ENCODE measurements around the gene PDE8B.
"Not testable (repeated sequence)": the region's sequence is repeated elsewhere in the genome, so short reads cannot be mapped to it uniquely, and the experiment has no call there.

Gene PDE8B

DNA sequence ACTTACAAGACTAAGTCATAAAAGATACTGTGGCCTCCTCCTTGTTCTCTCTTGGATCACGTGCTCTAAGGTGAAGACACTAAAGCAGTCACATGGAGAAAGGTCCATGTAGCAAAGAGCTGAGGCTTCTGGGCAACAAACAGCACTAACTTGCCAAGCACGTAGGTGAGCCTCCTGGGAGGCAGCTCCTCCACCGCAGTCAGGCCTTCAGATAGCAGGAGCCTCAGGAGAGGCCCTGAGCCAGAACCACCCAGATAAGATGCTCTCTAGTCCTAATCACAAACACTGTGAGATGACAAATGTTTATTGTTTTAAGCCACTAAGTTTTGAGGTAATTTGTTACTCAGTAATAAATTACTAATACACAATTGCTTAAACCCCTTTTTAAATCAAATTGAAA is 243.6 kb downstream of the PDE8B start:
- no peak for DNase-seq

- no peak for DNase-seq
These were observed 250.8 kb downstream of the PDE8B start for GRCh38 chr5:77461287-77461686.

DNA sequence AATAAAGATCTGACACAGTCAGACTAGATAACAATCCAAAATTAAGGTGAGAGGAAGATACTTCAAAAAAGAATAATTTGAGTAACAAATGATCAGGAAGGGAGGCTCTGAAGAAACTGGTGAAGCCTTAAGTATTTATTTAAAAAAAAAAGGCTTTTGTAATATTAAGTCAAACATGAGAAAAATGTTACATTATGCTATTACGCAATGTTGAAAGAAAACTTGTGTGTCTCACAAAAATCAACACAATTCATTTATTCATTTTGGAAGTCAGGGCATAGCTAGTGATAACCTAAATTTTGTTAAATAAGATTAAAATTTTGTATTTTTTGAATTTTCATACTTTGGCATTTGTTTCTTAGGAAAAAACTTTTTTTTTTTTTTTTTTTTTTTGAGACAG is 253.4 kb downstream of the PDE8B start:
- DNase-seq = no peak

DNA sequence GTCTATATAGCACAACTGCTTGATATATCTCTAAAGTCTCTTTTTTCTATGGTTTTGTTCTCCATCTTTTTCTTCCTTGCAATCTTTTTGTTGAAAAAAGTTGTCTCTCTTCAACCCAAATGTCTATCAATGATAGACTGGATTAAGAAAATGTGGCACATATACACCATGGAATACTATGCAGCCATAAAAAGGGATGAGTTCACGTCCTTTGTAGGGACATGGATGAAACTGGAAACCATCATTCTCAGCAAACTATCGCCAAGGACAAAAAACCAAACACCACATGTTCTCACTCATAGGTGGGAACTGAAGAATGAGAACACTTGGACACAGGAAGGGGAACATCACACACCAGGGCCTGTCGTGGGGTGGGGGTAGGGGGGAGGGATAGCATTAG is 258.4 kb downstream of the PDE8B start:
- DNase-seq = not testable (repeated sequence)

DNA sequence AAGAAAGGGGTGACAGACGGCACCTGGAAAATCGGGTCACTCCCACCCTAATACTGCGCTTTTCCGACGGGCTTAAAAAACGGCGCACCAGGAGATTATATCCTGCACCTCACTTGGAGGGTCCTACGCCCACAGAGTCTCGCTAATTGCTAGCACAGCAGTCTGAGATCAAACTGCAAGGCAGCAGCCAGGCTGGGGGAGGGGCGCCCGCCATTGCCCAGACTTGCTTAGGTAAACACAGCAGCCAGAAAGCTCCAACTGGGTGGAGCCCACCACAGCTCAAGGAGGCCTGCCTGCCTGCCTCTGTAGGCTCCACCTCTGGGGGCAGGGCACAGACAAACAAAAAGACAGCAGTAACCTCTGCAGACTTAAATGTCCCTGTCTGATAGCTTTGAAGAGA is 264.6 kb downstream of the PDE8B start:
- not testable (repeated sequence) for DNase-seq

Measured in EL (cell line).